Type B pancreatic cell (in vitro differentiated cells): ENCODE measurements around the gene NUCB1. TPM values are rescaled to one million over a fixed set of nuclear protein-coding genes. Genes with fewer than 3 reads are reported as not detected.
"Not testable (repeated sequence)": the region's sequence is repeated elsewhere in the genome, so short reads cannot be mapped to it uniquely, and the experiment has no call there.

Experiments
- DNase-seq: peaks from one replicate; pipeline ENCODE4 v3.0.0; 2021; ENCODE audit warnings: mixed read lengths; ENCODE audit not compliant: unreplicated experiment; ENCODE audit errors: extremely low spot score
- H3K27ac Mint-ChIP-seq: 2 replicates; pipeline ENCODE4 v1.8.0; 2021; ENCODE audit warnings: mild to moderate bottlenecking, mixed read lengths
- H3K27me3 Mint-ChIP-seq: 2 replicates; pipeline ENCODE4 v1.8.0; 2021; ENCODE audit warnings: mixed read lengths
- H3K36me3 Mint-ChIP-seq: 2 replicates; pipeline ENCODE4 v1.8.0; 2021; ENCODE audit warnings: mixed read lengths
- H3K4me1 Mint-ChIP-seq: one replicate; pipeline ENCODE4 v1.8.0; 2021; ENCODE audit warnings: mixed read lengths; ENCODE audit not compliant: unreplicated experiment
- H3K4me3 Mint-ChIP-seq: 2 replicates; pipeline ENCODE4 v1.8.0; 2021; ENCODE audit warnings: mild to moderate bottlenecking, mixed read lengths
- H3K9me3 Mint-ChIP-seq: 2 replicates; pipeline ENCODE4 v1.8.0; 2021; ENCODE audit warnings: mixed read lengths
- CTCF ChIP-seq: fragments of 200-600 bp; sonication (generic); conservative IDR thresholded peaks from 2 replicates; pipeline ENCODE4 v1.5.0; 2021; ENCODE audit warnings: antibody characterized with exemption, mild to moderate bottlenecking
- total RNA-seq: library from RNA; stranded (reverse); gene quantifications from 2 replicates; pipeline ENCODE4 v1.2.1, GENCODE V29; 2021; ENCODE audit warnings: low replicate concordance

NUCB1 gene
- total RNA-seq, 1 donor from 2014 or later, result 202 TPM

- Mint-ChIP-seq H3K4me1 (peaks cover 30% of the 10 kb centered on the region), H3K4me3 (peak overlapping the region; percentile 58), H3K9me3 (peaks cover 4% of the 10 kb centered on the region), H3K36me3 (peaks cover 36% of the 10 kb centered on the region), H3K27me3 (no peaks in the 10 kb centered on the region), H3K27ac (peak overlapping the region; percentile 89)
- DNase-seq, result no peak
- TF ChIP-seq CTCF, result no peak
Observed at GRCh38 chr19:48877855-48878195, 22.3 kb upstream of the NUCB1 start.

- TF ChIP-seq CTCF, result no peak
- no peak for DNase-seq
- H3K4me3 Mint-ChIP-seq, result peak overlapping the region; percentile 34
- peaks cover 30% of the 10 kb centered on the region for H3K36me3 Mint-ChIP-seq
- H3K4me1 Mint-ChIP-seq, result peaks cover 24% of the 10 kb centered on the region
- peak overlapping the region; percentile 89 for H3K27ac Mint-ChIP-seq
- peaks cover 4% of the 10 kb centered on the region for H3K9me3 Mint-ChIP-seq
- no peaks in the 10 kb centered on the region for H3K27me3 Mint-ChIP-seq
Observed at GRCh38 chr19:48878196-48879024, 21.7 kb upstream of the NUCB1 start.

GRCh38 chr19:48879025-48879637 is 21.0 kb upstream of the NUCB1 start:
- H3K27ac Mint-ChIP-seq, result peak overlapping the region; percentile 89
- TF ChIP-seq CTCF, result no peak
- H3K27me3 Mint-ChIP-seq, result no peaks in the 10 kb centered on the region

GRCh38 chr19:48879696-48880095 is 20.4 kb upstream of the NUCB1 start:
- not testable (repeated sequence) for H3K27ac Mint-ChIP-seq, H3K4me3 Mint-ChIP-seq
- peaks cover 12% of the 10 kb centered on the region for H3K4me1 Mint-ChIP-seq

More at GRCh38 chr19:48879025-48879637, 21.0 kb upstream of the NUCB1 start:
- Mint-ChIP-seq H3K4me1 (peaks cover 16% of the 10 kb centered on the region), H3K36me3 (peaks cover 23% of the 10 kb centered on the region), H3K9me3 (peaks cover 4% of the 10 kb centered on the region), H3K4me3 (no peak overlapping the region)
- no peak for DNase-seq

GRCh38 chr19:48881741-48882657 is 18.1 kb upstream of the NUCB1 start:
- H3K27ac Mint-ChIP-seq, result no peak overlapping the region
- no peaks in the 10 kb centered on the region for H3K27me3 Mint-ChIP-seq
- TF ChIP-seq CTCF, result no peak
- H3K4me3 Mint-ChIP-seq, result no peak overlapping the region
- no peaks in the 10 kb centered on the region for H3K4me1 Mint-ChIP-seq
- H3K9me3 Mint-ChIP-seq, result peaks cover 4% of the 10 kb centered on the region
- peaks cover 7% of the 10 kb centered on the region for H3K36me3 Mint-ChIP-seq
- DNase-seq, result no peak

More at GRCh38 chr19:48879696-48880095, 20.4 kb upstream of the NUCB1 start:
- not testable (repeated sequence) for H3K9me3 Mint-ChIP-seq, H3K27me3 Mint-ChIP-seq, DNase-seq
- H3K36me3 Mint-ChIP-seq, result peaks cover 19% of the 10 kb centered on the region
